Measurements from ENCODE around the gene ADAP1. TPM values are rescaled to one million over a fixed set of nuclear protein-coding genes. Genes with fewer than 3 reads are reported as not detected.
A peak's percentile ranks its signal among the peaks of the same experiment; 100 is the strongest.

Gene ADAP1
- total and polyA plus RNA-seq, 8 donors, result 2.2 to 169 (median 22.6) TPM

GRCh38 chr7:892648-893593 lies 61.6 kb downstream of the ADAP1 start:
- WGBS, 5 donors, result 89 to 93% (median 91%) methylated on average over 34 to 48 of the region's 48 CpGs
- TF ChIP-seq CTCF (IDR thresholded peaks at IDR 0.05), result no peak
- peaks cover 64 to 93% (median 93%) of the 10 kb centered on the region in 4 donors for H3K36me3 ChIP-seq
- intact Hi-C loops (cut with DNase I; ENCODE audit: low total_unique reads), result no loop called here
- H3K4me3 ChIP-seq, result no peak overlapping the region
- H3K27ac ChIP-seq, result peak overlapping the region in 1 of 5 donors; percentile 4
- H3K27me3 ChIP-seq, result no peaks in the 10 kb centered on the region
- H3K4me1 ChIP-seq, result peaks cover 0 to 17% (median 9%) of the 10 kb centered on the region in 4 donors
- H3K9me3 ChIP-seq, result no peaks in the 10 kb centered on the region
- DNase-seq, result no peak

- intact Hi-C loops (cut with DNase I; ENCODE audit: low total_unique reads), result no loop called here
- Histone ChIP-seq H3K36me3 (peaks cover 74 to 93% (median 93%) of the 10 kb centered on the region in 4 donors), H3K4me3 (no peak overlapping the region), H3K4me1 (peaks cover 0 to 13% (median 5%) of the 10 kb centered on the region in 4 donors), H3K9me3 (no peaks in the 10 kb centered on the region), H3K27ac (no peak overlapping the region), H3K27me3 (no peaks in the 10 kb centered on the region)
- DNase-seq, result no peak
- no peak for TF ChIP-seq POLR2AphosphoS5 (IDR thresholded peaks at IDR 0.05)
- TF ChIP-seq CTCF (IDR thresholded peaks at IDR 0.05), result no peak
- TF ChIP-seq EP300 (IDR thresholded peaks at IDR 0.05), result no peak
- TF ChIP-seq POLR2A (IDR thresholded peaks at IDR 0.05), result no peak
- 90 to 98% (median 97%) methylated on average over 9 to 20 of the region's 20 CpGs for WGBS, 5 donors
Observed at GRCh38 chr7:891805-892204, 62.7 kb downstream of the ADAP1 start.

- no peak overlapping the region for H3K27ac ChIP-seq
- intact Hi-C loops (cut with DNase I; ENCODE audit: low total_unique reads), result no loop called here
- H3K4me1 ChIP-seq, result peaks cover 0 to 18% (median 9%) of the 10 kb centered on the region in 4 donors
- no peaks in the 10 kb centered on the region for H3K27me3 ChIP-seq
- DNase-seq, result no peak
- no peak for TF ChIP-seq CTCF (IDR thresholded peaks at IDR 0.05)
- H3K36me3 ChIP-seq, result peaks cover 74 to 93% (median 93%) of the 10 kb centered on the region in 4 donors
- WGBS, 5 donors, result 94 to 96% (median 96%) methylated on average over 29 of the region's 29 CpGs
- H3K4me3 ChIP-seq, result no peak overlapping the region
- no peaks in the 10 kb centered on the region for H3K9me3 ChIP-seq
Observed at GRCh38 chr7:891291-891690, 63.2 kb downstream of the ADAP1 start.

GRCh38 chr7:890868-891267 lies 63.6 kb downstream of the ADAP1 start:
- no peaks in the 10 kb centered on the region for H3K9me3 ChIP-seq
- H3K27ac ChIP-seq, result no peak overlapping the region
- H3K4me1 ChIP-seq, result peaks cover 1 to 22% (median 13%) of the 10 kb centered on the region in 4 donors
- peaks cover 75 to 93% (median 93%) of the 10 kb centered on the region in 4 donors for H3K36me3 ChIP-seq
- H3K4me3 ChIP-seq, result no peak overlapping the region
- TF ChIP-seq CTCF (IDR thresholded peaks at IDR 0.05), result no peak
- no peak for TF ChIP-seq POLR2AphosphoS5 (IDR thresholded peaks at IDR 0.05)
- no peak for TF ChIP-seq POLR2A (IDR thresholded peaks at IDR 0.05)
- no peak for TF ChIP-seq EP300 (IDR thresholded peaks at IDR 0.05)
- intact Hi-C loops (cut with DNase I; ENCODE audit: low total_unique reads), result no loop called here
- WGBS, 5 donors, result 86 to 95% (median 93%) methylated on average over 15 of the region's 15 CpGs
- no peaks in the 10 kb centered on the region for H3K27me3 ChIP-seq
- DNase-seq, result no peak
